MG63 (cell line): Measurements from ENCODE around the gene NAGK. TPM values are rescaled to one million over a fixed set of nuclear protein-coding genes. Genes with fewer than 3 reads are reported as not detected.
A peak's percentile ranks its signal among the peaks of the same experiment; 100 is the strongest.
"Not testable (repeated sequence)": the region's sequence is repeated elsewhere in the genome, so short reads cannot be mapped to it uniquely, and the experiment has no call there.

Experiments
- DNase-seq: peaks from one replicate; pipeline ENCODE4 v3.0.0-alpha.2; 2020
- H3K27me3 ChIP-seq: fragments of 250-450 bp; sonication (Bioruptor Pico); 2 replicates; pipeline ENCODE4 v1.5.1; 2020; ENCODE audit warnings: mild to moderate bottlenecking, moderate library complexity
- H3K36me3 ChIP-seq: fragments of 250-450 bp; sonication (Bioruptor Pico); 2 replicates; pipeline ENCODE4 v1.5.1; 2020; ENCODE audit warnings: mild to moderate bottlenecking, moderate library complexity
- H3K4me3 ChIP-seq: fragments of 250-450 bp; sonication (Bioruptor Pico); 2 replicates; pipeline ENCODE4 v1.5.1; 2020; ENCODE audit warnings: mild to moderate bottlenecking, moderate library complexity
- H3K9me3 ChIP-seq: fragments of 250-450 bp; sonication (Bioruptor Pico); 2 replicates; pipeline ENCODE4 v1.5.1; 2020; ENCODE audit warnings: mild to moderate bottlenecking, moderate library complexity
- total RNA-seq: library from RNA; depleted of rRNA; stranded (reverse); fragments of >200 nt; shearing (Covaris generic); gene quantifications from 2 replicates; pipeline ENCODE4 v1.2.3, GENCODE V29; 2014; ENCODE audit warnings: low replicate concordance

The NAGK gene
- total RNA-seq, 1 experiment from 2014 or later: 82.8 TPM

DNA sequence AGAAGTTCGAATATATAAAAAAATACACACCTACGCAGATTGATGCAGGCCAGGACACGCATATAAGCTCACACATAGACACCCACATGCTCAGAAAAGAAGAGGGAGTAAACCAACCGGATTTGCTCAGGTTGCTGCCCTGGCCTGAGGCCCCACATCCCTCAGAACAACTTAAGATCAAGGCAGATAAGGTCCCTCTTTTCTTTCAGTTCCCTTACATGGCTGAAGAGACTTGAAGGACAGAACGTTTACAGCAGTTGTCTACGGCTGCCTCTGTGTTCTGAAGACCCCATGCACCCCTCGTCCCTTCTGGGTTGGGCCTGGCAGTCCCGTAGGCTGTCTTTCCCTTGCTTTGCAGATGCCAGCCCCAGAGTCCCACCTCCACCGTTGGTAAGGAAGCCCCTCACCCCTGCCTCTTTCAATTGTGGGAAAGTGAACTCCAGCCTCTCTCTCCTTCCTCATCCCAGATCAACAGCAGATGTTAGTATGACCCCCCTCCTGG is 4.3 kb upstream of the NAGK start:
- DNase-seq: no peak
- no peaks in the 10 kb centered on the region for H3K27me3 ChIP-seq
- no peaks in the 10 kb centered on the region for H3K36me3 ChIP-seq
- H3K9me3 ChIP-seq: no peaks in the 10 kb centered on the region
- H3K4me3 ChIP-seq: no peak overlapping the region

DNA sequence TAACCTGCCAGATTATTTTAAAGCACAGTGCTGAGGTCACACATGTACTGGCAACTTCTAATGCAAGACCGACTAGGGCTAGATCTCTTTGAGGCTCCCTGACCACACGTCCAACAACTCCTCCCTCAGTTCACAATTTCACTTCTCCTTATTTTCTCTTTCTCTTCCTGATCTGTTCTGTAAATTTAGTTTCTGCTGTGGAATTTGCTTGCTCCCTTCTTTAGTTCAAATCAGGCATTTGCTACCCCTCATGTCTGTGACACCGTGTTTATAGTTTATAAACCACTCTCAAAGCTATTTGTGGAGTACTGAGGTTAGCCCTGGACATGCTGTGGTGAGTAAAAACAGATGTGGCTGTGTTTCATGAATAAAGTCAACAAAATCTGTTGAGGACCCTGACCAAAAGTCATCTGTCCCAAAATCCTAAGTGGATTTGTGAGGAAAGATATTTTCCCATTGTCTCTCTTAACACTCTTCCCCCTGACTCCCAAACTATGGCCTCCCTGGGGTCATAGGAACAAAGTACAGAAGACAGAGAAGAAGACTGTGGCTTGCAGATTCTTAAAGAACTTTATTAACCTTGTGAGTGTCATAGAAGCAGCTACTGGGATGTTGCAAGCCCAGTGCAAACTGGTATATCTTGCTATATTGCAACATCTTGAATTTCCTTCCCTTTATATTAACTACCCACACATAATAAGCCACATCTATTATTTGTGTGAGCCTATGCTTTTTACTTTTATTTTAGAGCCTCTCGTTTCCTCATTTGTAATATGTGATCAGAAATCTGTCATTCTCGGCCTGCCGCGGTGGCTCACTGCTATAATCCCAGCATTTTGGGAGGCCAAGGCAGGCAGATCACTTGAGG is 3.5 kb upstream of the NAGK start:
- no peak overlapping the region for H3K4me3 ChIP-seq
- H3K36me3 ChIP-seq: no peaks in the 10 kb centered on the region
- H3K27me3 ChIP-seq: no peaks in the 10 kb centered on the region
- no peaks in the 10 kb centered on the region for H3K9me3 ChIP-seq
- DNase-seq: no peak

DNA sequence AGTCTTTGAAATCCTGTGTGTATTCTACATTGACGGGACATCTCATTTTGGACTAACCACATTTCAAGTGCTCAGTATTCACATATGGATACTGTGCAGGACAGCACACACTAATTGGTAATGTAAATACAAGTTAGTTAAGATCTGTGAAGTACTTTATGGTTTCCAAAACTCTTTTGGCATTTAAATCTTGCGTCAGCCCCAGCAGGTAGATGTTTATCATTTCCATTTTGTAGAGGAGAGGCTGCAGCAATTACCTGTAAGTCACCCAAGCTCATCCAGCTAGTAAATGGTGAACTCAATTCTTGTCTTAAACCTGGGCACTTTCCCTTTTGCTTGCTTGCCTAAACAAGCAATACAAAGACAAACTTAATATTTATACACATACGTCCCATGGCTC is 1.6 kb upstream of the NAGK start:
- DNase-seq: no peak
- Histone ChIP-seq H3K27me3 (no peaks in the 10 kb centered on the region), H3K36me3 (no peaks in the 10 kb centered on the region; the same call in 1 of the 2 replicates), H3K4me3 (no peak overlapping the region), H3K9me3 (no peaks in the 10 kb centered on the region)

DNA sequence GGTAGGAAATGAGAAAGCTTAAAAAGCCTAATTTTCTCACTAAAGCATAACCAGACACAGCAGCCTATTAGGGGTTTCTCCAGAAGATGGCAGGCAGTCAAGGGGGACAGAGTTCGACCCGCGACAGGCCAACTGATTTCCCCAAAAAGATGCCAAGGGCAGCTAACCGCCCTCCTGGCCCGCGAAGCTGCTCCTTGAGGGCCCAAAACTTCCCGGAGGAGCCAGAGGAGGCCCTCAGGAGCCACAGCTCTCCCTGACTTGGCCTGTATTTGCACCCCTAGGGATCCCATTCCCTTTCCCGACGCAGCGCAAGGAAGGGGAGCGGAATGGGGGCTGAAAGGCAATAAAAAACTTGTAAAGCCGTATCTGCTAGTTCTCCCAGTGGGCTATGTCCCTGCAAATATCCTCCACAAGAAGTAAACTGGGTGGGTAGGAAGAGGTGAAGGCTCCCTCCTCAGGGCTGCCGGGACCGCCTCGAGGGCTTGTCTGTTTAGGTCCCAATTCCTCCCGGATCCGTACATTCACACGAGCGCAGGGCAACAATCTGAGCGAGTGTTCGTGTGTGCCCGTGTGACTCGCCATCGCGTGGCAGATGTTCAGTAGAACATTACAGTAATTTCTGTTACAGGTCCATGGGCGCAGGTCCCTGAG is 756 bp upstream of the NAGK start:
- H3K36me3 ChIP-seq: no peaks in the 10 kb centered on the region; the same call in 1 of the 2 replicates
- no peaks in the 10 kb centered on the region for H3K9me3 ChIP-seq
- DNase-seq: peak; percentile 11
- peak overlapping the region; percentile 96 for H3K4me3 ChIP-seq
- no peaks in the 10 kb centered on the region for H3K27me3 ChIP-seq

DNA sequence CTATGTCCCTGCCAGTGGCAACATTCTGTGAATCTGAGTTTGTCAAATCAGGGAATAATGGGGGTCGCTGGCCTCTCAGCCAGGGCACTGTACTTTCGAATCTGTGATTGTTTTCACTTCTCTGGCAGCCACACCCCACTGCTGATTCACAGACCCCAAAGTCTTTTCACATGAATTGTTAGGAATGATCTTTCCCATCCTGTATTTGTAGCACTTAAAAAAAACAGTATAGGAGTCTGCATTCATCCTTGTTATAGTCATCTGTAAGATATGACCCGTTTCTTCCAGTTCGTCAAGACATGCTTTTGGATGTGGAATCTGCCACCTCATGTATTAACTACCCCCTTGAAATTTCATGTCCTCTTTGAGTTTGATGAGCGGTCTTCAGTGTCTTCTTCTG is 928 bp downstream of the NAGK start:
- no peaks in the 10 kb centered on the region for H3K27me3 ChIP-seq
- DNase-seq: no peak
- H3K4me3 ChIP-seq: peak overlapping the region; percentile 96
- H3K9me3 ChIP-seq: no peaks in the 10 kb centered on the region
- H3K36me3 ChIP-seq: no peaks in the 10 kb centered on the region; the same call in 1 of the 2 replicates

DNA sequence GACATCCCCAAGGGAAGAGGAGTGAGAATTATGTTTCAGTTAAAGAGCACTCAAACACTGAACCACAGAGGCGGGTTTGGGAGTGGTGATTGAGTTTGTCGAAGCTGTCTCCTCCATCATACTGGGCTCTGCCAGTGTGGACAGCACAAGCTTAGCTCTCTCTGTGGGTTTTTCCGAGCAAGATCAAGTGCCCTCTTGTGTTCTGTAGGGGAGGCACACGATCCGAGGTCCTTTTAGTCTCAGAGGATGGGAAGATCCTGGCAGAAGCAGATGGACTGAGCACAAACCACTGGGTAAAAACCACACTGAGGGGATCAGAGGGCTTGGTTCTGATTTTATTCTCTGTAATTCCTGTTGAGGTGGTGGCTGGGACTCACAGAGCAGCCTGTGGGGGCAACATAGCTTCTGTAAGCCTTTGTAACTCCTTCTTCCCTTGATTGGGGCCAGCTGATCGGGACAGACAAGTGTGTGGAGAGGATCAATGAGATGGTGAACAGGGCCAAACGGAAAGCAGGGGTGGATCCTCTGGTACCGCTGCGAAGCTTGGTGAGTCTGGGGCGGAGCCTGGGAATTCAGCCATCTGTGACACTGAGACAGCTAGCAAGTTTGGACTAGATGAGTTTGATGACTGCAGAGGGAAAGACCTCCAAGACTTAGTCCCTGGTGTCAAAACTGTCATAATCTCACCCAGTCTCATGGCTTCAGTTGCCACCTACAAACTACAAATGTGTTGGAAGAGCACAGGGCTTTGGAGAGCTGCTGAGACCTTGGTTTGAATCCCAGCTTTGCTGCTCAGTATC is 2.0 kb downstream of the NAGK start:
- no peak for DNase-seq
- no peaks in the 10 kb centered on the region for H3K27me3 ChIP-seq
- no peak overlapping the region for H3K4me3 ChIP-seq
- no peaks in the 10 kb centered on the region; the same call in 1 of the 2 replicates for H3K36me3 ChIP-seq
- no peaks in the 10 kb centered on the region for H3K9me3 ChIP-seq

DNA sequence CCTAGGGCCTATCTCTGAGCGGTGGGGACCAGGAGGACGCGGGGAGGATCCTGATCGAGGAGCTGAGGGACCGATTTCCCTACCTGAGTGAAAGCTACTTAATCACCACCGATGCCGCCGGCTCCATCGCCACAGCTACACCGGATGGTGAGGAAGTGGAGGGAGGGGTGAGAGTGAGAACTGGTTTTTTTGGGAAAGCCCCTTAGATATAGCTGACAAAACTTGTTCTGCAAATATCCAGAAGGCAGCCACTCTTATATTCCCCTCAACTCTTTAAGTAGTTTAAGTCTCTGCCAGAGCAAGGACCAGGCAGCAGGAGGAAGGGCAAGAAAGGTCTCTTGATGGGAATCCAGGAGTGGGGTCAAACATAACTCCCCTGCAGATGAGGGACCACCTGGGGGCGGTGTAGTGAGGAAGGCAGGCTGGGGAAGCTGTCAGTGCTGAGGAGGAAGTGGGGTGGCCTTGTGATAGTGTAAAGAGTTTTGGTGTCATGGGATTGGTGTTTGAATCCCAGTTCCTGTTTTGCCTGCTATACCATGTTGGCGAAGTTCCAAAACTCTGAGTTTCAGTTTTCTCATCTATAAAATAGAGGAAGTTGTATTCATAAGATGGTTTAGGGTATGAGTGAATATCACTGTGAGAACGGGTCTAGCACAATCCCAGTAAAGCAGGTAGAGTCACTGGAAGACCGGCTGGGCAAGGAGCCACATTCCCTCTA is 3.4 kb downstream of the NAGK start:
- no peaks in the 10 kb centered on the region for H3K9me3 ChIP-seq
- H3K4me3 ChIP-seq: no peak overlapping the region
- no peaks in the 10 kb centered on the region; the same call in 1 of the 2 replicates for H3K36me3 ChIP-seq
- no peak for DNase-seq
- H3K27me3 ChIP-seq: no peaks in the 10 kb centered on the region

DNA sequence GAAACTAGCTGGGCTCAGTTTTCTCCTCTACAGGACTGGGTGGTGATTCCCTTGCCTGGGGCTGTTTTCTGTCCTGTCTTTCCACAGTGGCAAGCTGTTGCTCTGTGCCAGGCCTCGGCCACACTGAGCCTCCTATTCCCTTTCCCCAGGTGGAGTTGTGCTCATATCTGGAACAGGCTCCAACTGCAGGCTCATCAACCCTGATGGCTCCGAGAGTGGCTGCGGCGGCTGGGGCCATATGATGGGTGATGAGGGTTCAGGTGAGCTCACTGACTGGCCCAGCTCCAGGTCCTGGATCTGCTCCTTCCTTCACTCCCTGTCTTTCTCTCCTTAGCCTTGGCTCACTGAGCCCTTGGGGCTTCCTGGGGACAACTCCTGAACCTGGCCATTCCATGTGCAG is 4.0 kb downstream of the NAGK start:
- no peaks in the 10 kb centered on the region for H3K9me3 ChIP-seq
- H3K36me3 ChIP-seq: no peaks in the 10 kb centered on the region; the same call in 1 of the 2 replicates
- DNase-seq: no peak
- H3K4me3 ChIP-seq: no peak overlapping the region
- no peaks in the 10 kb centered on the region for H3K27me3 ChIP-seq

DNA sequence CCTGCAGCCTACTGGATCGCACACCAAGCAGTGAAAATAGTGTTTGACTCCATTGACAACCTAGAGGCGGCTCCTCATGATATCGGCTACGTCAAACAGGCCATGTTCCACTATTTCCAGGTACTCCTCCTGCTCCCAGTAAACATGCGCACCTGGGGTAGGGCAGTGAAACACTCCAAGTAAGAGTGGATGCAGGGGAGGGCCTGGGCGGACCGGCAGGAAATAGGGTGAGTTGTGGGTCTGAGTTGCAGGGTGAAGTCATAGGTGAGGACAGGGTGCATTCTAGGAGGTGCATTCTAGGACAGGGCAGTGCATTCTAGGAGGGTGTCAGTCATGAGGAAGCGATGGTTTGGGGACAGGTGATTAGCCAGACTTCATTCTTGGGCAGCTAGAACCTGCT is 5.0 kb downstream of the NAGK start:
- no peak for DNase-seq
- Histone ChIP-seq H3K9me3 (no peaks in the 10 kb centered on the region), H3K27me3 (no peaks in the 10 kb centered on the region), H3K36me3 (no peaks in the 10 kb centered on the region; the same call in 1 of the 2 replicates), H3K4me3 (no peak overlapping the region)

DNA sequence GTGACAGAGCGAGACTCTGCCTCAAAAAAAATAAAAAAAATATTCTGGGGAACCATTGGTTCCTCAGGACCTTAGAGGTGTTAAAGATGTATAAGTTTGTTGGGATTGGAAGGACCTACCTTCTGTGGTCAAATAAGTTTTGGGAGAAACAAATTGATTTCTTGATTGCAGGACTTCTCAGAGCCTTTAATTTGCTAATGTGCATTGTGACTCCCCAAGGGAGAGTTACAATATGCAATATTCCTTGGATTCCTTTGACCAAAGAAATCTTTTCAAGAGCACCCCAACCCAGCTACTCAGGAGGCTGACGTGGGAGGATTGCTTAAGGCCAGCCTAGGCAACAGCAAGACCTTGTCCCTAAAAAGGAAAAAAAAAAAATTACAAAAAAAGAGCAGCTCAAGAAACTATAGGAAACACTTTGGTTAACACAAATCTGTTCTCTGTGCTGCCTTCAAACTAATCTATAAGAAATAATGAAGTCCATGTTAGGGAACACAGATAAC is 6.5 kb downstream of the NAGK start:
- no peak for DNase-seq
- no peak overlapping the region for H3K4me3 ChIP-seq
- H3K36me3 ChIP-seq: no peaks in the 10 kb centered on the region; the same call in 1 of the 2 replicates
- no peaks in the 10 kb centered on the region for H3K9me3 ChIP-seq
- no peaks in the 10 kb centered on the region for H3K27me3 ChIP-seq

DNA sequence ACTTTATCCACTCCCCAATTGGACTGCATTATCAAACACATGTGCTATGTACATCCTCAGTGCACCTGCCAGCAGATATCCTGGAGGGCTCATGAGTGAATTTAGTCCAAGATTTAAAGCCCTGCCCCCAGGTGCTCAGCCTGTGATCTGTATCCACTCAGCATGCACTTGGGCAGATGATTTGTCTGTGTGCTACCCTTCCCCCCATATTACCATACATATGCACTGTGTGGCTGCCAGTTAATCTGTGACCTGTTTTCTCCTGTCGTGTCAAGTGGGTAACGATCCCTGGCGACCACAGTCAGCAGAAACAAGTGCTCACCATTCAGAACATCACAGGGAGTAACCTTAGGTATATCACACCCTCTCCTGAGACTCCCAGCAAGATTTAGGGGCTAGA is 10.2 kb downstream of the NAGK start:
- Histone ChIP-seq H3K36me3 (no peaks in the 10 kb centered on the region; the same call in 1 of the 2 replicates), H3K4me3 (no peak overlapping the region), H3K9me3 (no peaks in the 10 kb centered on the region), H3K27me3 (no peaks in the 10 kb centered on the region)
- DNase-seq: no peak

DNA sequence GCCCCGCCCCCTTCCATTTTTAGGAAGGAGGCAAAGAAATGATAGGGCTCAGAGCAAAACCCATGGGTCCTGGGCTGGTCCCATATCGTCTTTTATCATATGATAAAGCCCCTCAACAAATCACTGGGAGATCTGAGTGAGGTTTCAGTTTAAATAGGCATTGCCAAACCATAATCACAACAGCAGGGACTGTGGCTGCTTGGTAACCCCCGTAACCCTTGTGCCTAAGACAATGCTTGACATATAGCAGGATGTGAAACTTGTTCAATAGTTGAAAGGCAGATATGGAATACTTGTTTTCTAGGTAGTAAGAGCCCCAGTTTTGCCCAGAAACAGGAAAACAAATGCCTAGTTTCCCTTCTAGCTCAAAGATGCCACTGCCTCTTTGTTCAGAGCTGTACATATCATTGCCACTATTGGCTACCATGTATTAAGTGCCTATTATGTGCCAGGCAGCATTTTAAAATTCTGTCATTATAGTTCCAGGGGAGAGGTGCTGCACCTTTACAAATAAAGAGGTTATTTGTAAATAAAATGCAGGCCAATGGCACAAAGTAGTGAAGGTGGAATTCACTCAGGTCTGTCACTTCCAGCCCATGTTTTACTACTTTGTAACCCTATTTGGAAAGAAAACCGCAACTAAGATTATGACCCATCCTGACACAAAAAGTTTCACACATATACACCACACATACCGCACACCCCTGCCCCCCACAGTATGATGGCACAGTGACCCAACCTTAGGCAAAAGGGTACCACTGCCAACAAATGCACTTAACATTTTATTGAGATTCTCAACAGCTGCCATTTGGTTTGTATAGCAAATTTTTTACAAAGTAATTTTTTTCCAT is 14.2 kb downstream of the NAGK start:
- no peak for DNase-seq
- Histone ChIP-seq H3K9me3 (no peaks in the 10 kb centered on the region), H3K36me3 (no peaks in the 10 kb centered on the region), H3K27me3 (no peaks in the 10 kb centered on the region), H3K4me3 (no peak overlapping the region)

DNA sequence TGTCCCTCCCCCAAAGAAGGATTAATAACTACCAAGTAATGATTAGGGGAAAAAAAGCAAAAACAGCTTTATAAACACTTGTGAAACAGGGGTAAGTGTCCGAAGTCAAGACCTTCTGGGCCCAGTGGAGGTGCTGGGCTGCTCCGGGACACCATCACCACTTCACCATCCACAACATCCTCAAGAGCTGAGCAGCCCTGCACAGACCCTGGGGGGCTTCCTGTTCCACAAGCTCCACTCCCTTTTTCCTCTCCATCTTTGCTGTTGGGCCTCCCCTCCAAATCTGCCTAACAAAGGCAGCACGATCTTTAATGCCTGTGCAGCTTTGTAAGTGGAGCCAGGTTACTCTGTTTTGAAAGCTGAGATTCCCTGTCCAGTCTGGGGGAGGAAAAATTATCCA is 14.8 kb downstream of the NAGK start:
- H3K36me3 ChIP-seq, H3K27me3 ChIP-seq, H3K4me3 ChIP-seq, H3K9me3 ChIP-seq, DNase-seq: not testable (repeated sequence)

DNA sequence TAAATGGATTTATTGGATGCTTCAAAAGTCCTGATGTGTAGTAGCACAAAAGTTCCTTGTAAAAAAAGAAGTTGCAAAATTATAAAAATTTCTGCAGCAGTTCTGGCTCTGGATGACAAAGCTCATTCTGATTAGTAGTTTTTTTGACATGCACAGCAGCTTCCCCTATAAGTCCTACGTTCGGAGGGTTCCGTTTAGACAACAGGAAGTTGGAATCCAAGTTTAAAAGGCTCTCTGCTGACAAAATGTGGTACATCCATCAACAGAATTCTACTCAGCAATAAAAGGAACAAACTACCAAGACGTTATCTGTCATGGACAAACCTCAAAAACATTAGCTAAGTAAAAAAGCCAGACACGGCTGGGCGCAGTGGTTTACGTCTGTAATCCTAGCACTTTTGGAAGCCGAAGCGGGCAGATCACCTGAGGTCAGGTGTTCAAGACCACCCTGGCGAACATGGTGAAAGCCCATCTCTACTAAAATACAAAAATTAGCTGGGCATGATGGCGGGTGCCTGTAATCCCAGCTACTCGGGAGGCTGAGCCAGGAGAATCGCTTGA is 15.4 kb downstream of the NAGK start:
- not testable (repeated sequence) for H3K36me3 ChIP-seq, H3K4me3 ChIP-seq, H3K27me3 ChIP-seq, H3K9me3 ChIP-seq, DNase-seq

DNA sequence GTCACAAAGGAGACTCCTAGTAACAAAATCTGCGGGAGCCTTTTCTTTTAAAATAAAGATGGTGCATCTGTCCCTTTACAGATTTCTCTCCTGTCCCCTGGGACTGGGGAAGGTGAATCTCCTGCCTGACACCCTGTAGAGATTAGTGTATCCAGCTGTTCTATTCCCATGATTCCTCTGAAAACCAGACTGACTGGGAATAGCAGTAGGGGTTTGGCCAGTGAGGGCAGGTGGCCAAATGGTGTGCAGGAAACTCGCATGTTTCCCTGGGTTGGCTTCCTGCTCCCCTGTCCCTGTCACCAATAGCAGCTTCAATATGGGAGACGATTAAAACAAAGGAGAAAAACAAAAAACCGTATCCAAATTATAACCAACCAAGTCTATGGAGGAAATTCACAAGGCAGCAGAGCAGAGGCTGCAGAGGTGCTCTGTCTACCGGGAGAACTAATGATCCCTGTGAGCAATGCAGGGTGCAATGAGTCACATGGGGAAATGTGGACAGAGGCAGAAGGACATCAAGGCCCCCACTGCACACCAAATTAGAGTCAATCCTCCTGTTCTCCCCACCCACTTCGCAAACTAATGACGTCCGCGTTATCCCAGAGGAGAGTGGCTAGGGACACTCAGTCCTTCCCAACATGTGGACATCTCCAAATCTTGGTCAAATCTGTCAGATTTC is 17.0 kb downstream of the NAGK start:
- H3K9me3 ChIP-seq, H3K27me3 ChIP-seq, H3K4me3 ChIP-seq, H3K36me3 ChIP-seq, DNase-seq: not testable (repeated sequence)
